ENCODE results near the gene MYBPHL.

MYBPHL gene

DNA sequence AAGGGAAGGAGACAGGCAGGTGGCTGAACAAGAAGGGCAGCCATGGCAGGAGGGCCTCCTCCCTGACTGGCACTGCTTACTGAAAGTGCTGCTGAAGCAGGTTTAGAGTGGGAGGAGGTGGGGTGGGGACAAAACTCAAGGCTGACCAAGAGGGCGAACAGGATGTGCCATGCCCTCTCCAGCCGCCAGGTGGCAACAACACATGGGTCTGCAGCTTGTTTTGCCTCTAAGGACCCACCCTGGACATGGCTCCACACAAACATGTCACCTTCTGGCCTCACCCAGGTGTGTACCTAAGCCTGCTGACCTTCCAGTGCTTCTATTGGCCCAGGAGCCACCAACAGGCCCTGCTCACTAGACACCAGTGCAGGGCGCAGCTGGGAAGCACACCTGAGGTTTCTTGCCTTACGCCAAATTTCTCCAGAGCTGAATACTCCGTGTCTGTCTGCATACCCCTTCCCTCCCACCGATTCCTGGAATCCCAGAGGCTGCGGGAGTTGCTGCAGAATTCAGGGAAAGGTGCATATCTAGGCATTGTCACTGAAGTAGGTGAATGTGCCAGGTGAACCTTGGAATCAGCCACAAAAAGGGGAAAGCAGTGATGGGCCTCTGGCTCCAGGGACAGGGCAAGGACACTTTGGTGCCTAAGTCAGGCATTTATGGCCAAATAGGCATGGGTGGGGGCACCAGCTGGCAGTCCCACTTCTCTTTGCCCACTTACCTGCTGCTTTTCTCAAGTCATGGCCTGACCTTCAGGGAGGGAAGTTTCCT is 29.2 kb downstream of the MYBPHL start:
- peak; percentile 86 for DNase-seq

DNA sequence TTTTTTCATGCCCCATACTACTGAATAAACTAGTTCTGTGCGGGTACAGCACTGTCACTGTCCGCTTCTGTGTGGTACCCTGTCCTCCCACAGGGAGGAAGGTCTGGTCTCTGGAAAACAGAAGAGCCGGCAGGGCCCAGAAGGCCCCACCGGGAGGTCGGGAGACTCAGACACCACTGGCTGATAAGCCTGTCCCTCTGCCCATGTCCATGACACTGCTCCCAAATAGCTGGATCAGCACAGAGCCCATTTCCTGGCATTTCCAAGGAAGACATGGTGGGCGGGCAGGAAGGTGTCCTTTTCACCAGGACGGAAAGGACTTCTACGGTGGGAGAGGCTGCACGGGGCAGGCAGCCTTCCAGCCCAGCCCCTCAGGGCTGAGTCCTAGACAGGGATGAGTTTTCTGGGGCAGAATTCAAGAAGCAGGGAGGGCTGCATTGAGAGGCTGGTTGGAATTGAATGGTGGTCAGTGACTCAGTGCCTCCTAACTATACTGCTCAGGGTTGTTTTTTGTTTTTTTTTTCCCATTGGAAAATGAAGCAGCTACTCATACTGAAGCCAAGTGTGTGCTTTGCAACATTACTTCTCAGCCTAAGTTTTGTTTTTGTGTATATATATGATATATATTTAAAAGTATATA is 31.0 kb downstream of the MYBPHL start:
- no peak for DNase-seq

DNA sequence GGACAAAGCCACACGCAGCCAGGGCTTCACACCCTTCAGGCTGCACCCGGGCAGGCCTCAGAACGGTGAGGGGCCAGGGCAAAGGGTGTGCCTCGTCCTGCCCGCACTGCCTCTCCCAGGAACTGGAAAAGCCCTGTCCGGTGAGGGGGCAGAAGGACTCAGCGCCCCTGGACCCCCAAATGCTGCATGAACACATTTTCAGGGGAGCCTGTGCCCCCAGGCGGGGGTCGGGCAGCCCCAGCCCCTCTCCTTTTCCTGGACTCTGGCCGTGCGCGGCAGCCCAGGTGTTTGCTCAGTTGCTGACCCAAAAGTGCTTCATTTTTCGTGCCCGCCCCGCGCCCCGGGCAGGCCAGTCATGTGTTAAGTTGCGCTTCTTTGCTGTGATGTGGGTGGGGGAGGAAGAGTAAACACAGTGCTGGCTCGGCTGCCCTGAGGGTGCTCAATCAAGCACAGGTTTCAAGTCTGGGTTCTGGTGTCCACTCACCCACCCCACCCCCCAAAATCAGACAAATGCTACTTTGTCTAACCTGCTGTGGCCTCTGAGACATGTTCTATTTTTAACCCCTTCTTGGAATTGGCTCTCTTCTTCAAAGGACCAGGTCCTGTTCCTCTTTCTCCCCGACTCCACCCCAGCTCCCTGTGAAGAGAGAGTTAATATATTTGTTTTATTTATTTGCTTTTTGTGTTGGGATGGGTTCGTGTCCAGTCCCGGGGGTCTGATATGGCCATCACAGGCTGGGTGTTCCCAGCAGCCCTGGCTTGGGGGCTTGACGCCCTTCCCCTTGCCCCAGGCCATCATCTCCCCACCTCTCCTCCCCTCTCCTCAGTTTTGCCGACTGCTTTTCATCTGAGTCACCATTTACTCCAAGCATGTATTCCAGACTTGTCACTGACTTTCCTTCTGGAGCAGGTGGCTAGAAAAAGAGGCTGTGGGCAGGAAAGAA is 32.0 kb downstream of the MYBPHL start:
- DNase-seq: no peak

DNA sequence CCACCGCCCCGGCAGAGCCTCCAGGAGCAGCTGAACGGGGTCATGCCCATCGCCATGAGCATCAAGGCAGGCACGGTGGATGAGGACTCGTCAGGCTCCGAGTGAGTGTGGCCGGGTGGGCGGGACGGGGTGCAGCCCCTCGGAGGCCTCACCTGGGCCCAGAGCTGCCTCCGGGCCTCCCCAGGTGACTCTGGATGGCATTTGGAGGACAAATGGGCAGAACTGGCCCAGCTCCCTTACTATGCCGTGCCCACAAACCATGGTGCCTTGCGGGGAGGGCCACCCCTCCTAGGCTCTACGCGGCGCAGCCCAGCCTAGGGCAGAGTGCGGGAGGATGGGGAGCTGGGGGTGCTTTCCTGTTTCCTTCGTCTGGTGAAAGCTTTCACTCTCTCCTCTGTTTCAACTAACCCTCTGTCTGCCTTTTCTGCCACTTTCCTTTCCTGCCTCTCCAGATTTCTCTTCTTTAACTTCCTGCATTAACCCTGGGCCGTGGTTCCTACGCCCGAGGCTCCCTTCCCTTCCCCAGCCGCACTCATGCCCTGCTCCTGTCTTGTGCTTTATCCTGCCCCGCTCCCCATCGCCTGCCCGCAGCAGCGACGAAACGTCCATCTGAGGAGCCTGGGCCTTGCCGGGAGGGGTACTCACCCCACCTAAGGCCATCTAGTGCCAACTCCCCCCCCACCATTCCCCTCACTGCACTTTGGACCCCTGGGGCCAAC is 33.1 kb downstream of the MYBPHL start:
- no peak for DNase-seq

DNA sequence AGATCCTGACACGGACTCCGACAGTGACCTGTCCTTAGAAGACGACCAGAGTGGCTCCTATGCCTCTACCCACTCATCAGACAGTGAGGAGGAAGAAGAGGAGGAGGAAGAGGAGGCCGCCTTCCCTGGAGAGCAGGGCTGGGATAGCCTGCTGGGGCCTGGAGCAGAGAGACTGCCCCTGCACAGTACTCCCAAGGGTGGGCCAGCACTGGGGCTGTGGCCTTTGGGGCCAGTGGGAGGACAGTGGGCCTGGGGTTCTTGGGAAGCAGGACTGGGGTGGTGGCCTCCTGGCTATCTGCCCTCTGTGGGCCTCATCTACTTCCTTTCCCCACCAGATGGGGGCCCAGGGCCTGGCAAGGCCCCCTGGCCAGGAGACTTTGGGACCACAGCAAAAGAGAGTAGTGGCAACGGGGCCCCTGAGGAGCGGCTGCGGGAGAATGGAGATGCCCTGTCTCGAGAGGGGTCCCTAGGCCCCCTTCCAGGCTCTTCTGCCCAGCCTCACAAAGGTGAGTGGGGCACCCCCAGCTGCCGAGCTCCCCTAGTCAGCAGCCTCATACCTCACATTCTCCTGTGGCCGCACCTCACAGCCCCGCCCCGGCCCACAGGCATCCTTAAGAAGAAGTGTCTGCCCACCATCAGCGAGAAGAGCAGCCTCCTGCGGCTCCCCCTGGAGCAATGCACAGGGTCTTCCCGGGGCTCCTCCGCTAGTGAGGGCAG is 33.8 kb downstream of the MYBPHL start:
- DNase-seq: no peak

DNA sequence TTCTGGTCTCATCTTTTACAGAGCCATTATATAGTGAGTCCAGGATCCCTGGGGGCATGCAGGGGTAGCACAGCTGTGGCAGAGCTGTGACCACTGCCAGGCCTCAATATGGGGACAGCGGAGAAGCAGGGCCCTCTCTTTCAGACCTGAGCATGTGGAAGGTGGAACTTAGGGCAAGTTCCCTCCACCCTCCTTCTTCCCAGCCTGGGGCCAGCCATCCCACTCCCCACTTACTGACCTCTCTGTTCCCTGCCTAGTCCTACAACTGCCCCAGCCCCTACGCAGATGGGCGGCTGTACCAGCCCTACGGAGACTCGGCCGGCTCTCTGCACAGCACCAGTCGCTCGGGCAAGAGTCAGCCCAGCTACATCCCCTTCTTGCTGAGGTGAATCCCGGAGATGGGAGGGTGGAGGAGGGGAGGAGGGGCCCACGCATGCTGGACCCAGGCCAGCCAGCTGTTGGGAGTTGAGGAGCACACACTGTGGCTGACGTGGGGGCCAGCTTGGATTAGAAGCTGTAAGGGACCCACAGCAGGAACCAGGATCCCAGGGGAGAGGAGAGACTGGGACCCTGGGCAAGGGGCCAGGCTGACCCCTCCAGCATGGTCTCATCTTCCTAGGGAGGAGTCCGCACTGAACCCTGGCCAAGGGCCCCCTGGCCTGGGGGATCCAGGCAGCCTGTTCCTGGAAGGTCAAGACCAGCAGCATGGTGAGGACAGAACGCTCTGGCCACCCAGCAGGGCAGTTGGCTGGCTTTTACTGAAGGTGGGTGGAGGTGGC is 34.6 kb downstream of the MYBPHL start:
- DNase-seq: no peak

DNA sequence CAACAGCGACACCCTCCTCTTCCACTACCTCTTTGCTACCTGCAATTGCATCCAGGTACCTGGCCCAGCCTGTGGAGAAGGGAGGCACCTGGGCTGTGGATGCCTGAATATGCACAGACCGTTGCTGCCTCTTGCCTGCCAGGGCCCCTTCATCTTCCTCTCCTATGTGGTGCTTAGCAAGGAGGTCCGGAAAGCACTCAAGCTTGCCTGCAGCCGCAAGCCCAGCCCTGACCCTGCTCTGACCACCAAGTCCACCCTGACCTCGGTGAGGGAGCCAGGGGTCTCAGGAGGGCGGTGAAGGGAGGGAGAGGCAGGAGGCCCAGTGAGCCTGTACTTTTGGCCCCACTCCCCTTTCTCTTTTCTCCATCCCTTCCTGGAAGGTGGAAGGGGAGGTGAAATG is 35.4 kb downstream of the MYBPHL start:
- DNase-seq: no peak

DNA sequence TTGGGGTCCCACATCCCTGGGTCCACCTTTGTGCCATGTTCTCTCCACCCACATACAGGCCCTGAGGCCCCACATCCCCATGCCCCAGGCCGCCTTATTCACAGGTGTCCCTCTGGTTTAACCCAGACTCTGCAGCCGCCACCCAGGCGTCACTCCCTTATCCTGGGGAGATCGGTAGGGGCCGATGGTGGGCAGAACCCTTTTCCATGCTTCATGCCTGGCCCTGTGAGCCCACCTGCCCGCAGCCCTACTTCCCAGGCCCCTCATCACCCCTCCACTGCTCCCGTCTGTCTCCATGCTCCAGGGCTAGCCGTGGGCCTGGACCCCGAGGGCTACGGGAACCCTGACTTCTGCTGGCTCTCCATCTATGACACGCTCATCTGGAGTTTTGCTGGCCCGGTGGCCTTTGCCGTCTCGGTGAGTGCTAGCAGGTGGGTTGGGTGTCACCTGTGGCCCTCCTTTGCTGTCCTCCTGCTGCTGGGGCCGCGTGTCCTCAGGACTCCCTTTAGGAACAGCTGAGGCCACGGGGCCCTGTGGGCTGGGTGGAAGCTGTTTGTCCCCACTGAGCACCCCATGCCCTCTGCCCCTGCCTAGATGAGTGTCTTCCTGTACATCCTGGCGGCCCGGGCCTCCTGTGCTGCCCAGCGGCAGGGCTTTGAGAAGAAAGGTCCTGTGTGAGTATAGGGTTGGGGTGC is 36.0 kb downstream of the MYBPHL start:
- no peak for DNase-seq

DNA sequence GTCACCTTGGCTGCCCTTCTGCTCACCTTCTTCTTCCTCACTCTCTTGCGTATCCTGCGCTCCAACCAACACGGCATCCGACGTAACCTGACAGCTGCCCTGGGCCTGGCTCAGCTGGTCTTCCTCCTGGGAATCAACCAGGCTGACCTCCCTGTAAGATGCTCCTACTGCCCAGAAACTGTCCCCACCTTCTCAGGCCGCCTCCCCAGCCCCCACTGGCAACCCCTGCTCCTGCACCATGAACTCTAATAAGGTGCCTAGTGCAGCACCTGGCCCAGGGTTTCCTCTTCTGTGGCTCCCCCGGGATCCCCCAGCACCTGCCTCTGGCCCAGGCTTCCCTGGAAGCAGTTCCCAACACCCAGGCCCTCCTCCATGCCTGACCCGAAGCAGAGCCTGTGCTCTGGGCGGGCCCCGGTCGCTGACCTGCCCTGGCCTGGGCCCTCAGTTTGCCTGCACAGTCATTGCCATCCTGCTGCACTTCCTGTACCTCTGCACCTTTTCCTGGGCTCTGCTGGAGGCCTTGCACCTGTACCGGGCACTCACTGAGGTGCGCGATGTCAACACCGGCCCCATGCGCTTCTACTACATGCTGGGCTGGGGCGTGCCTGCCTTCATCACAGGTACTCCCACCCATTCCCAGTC is 36.7 kb downstream of the MYBPHL start:
- no peak for DNase-seq

DNA sequence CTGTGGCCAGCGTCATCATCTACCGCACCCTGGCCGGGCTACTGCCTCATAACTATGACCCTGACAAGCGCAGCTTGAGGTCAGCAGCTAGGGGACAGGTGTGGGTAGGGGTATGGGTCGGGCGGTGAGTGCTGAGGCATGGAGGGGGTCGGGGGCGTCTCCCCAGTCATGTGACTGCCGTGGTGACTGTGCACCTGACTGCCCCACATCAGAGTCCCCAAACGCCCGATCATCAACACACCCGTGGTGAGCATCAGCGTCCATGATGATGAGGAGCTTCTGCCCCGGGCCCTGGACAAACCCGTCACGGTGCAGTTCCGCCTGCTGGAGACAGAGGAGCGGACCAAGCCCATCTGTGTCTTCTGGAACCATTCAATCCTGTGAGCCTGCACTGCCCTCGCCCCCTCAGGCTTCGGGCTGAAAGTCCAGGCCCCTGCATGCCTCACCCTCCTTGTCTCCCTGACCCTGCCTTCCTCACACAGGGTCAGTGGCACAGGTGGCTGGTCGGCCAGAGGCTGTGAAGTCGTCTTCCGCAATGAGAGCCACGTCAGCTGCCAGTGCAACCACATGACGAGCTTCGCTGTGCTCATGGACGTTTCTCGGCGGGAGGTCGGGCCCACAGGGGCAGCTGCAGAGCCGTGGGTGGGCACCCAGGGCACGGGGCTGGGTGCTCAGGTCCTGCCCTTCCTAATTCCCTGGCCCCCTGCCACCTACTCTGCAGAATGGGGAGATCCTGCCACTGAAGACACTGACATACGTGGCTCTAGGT is 37.4 kb downstream of the MYBPHL start:
- no peak for DNase-seq

DNA sequence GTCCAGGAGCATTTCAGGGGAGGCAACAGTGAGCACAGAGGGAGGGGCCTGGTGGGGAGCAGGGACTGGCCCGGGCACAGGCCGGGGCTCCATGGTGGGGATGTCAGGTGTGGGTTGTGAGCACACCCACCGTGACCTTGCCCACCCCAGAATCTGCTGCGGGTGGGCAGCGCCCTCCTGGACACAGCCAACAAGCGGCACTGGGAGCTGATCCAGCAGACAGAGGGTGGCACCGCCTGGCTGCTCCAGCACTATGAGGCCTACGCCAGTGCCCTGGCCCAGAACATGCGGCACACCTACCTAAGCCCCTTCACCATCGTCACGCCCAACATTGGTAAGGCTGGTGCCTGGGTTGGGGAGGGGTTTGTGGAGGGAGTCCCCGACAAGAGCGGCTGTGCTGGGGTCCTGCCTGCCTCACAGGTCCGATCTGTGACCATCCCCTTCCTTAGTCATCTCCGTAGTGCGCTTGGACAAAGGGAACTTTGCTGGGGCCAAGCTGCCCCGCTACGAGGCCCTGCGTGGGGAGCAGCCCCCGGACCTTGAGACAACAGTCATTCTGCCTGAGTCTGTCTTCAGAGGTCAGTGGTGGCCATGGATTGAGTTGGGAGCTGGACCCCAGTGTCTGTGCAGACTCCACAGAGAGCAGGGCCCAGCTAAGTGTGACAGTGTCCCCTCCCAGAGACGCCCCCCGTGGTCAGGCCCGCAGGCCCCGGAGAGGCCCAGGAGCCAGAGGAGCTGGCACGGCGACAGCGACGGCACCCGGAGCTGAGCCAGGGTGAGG is 38.2 kb downstream of the MYBPHL start:
- no peak for DNase-seq

DNA sequence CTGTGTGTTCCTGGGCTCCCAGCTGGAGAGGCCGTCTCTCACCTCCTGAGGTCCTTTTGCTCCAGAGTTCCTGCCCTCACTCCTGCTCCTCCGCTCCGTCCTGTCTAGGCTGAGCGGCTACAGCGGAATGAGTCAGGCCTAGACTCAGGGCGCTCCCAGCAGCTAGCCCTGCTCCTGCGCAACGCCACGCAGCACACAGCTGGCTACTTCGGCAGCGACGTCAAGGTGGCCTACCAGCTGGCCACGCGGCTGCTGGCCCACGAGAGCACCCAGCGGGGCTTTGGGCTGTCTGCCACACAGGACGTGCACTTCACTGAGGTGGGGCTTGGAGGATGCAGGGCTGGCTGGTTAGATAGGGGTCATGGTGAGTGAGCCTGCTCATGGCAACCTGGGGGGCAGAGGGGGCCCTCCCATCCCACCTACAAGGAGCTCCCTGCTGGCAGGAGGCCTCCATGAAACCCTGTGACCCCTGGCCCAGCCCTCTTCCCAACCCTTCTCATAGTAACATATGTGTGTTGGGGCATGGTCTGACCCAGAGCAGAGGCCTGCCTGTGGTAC is 39.0 kb downstream of the MYBPHL start:
- DNase-seq: no peak

DNA sequence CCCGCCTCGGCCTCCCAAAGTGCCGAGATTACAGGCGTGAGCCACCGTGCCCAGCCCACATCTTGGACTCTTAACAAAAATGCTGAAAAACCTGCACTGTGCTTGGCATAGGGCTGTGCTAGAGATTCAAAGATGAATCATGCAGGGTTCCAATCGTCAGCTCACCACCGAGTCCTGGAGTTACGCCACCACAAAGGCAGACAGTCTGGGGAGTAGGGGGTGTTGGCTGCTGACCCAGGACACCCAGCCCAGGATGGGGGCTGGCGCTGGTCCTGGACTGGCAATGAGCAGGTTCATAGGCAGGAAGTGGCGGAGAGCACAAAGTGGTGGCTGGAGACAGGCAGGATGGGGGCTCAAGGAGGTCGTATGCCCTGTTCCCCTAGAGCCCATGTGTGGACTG is 39.8 kb downstream of the MYBPHL start:
- no peak for DNase-seq

DNA sequence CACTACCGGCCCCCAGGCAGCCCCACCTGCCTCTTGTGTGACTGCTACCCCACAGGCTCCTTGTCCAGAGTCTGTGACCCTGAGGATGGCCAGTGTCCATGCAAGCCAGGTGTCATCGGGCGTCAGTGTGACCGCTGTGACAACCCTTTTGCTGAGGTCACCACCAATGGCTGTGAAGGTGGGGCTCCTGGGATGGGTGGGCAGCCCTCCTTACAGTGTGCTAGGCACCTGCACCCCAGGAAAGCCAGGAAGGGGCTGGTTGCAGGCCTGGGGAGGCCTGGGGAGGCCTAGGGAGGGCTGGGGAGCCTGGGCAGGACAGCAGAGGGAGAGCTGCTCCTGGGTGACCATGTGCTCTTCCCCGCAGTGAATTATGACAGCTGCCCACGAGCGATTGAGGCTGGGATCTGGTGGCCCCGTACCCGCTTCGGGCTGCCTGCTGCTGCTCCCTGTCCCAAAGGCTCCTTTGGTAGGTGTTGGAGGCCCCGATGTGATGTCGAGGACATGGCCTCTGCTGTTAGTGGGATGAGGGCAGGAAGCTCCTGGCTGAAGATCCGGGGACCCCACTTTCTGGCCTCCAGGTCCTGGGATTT is 41.0 kb downstream of the MYBPHL start:
- DNase-seq: no peak

DNA sequence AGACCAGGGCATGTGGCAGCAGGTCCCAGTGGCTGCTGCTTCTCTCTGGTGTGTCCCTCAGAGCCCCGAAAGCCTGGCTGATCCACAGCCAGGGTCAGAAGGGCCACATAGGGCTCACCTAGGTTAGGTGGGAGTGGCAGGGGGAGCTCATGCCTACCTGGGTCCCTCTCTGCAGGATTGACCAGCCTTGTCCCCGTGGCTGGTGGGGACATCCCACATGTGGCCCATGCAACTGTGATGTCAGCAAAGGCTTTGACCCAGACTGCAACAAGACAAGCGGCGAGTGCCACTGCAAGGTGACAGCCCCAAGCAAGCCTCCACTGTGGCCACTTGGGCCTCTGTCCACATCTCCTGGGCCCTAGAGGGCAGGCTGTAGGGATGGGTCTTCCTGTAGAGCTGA is 41.8 kb downstream of the MYBPHL start:
- DNase-seq: no peak

DNA sequence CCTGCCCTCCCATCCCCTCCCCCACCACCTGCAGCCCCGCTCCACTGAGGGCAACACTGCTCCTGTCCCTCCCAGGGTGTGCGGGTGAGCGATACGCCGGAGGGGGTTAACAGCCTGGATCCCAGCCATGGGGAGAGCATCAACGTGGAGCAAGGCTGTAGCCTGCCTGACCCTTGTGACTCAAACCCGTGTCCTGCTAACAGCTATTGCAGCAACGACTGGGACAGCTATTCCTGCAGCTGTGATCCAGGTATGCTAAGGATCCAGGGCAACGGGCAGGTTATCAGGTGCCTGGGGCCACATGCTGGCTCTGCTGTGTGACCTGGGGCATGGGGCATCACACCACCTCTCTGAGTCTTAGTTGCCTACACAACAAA is 42.4 kb downstream of the MYBPHL start:
- DNase-seq: no peak

DNA sequence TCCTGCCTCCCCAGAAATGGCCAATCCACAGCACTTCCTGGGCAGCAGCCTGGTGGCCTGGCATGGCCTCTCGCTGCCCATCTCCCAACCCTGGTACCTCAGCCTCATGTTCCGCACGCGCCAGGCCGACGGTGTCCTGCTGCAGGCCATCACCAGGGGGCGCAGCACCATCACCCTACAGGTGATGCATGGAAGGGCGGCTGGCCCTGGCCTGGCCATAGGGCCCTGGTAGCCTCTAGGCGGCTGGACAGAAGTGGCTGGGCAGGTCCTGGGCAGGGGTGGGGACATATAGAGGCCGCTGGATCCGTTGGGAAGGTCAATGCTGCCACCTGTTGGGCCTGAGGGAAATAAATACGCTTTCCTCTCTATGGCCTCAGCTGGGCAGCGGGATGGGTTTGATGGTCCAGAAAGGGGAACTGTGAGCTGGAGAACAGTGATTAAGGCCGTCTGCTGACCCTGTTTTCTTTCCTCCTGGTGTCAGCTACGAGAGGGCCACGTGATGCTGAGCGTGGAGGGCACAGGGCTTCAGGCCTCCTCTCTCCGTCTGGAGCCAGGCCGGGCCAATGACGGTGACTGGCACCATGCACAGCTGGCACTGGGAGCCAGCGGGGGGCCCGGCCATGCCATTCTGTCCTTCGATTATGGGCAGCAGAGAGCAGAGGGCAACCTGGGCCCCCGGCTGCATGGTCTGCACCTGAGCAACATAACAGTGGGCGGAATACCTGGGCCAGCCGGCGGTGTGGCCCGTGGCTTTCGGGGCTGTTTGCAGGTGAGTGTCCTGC is 43.0 kb downstream of the MYBPHL start:
- DNase-seq: peak; percentile 85

Data from hematopoietic multipotent progenitor cell treated with erythropoietin and hydrocortisone succinate and interleukin-3 and kit ligand, for 6 days (in vitro differentiated cells).